Esophagus (tissue), 2 donors: Measurements from ENCODE around the gene SCRN3. TPM values are rescaled to one million over a fixed set of nuclear protein-coding genes. Genes with fewer than 3 reads are reported as not detected.
"Not testable (repeated sequence)": the region's sequence is repeated elsewhere in the genome, so short reads cannot be mapped to it uniquely, and the experiment has no call there.

ENCODE experiments used
- H3K27ac ChIP-seq, 2 donors: one replicate each; pipeline ENCODE4 v1.5.1; 2013; ENCODE audit warnings: low read depth in 2 of 2, mild to moderate bottlenecking in 2 of 2, inconsistent platforms in 1 of 2, low read length in 1 of 2, moderate library complexity in 1 of 2
- H3K27me3 ChIP-seq, 2 donors: one replicate each; pipeline ENCODE4 v1.6.1; 2013; ENCODE audit warnings: low read length in 2 of 2, control low read depth in 1 of 2, mild to moderate bottlenecking in 1 of 2; ENCODE audit not compliant: insufficient read depth in 2 of 2, control insufficient read depth in 1 of 2
- H3K36me3 ChIP-seq, 2 donors: one replicate each; pipeline ENCODE4 v1.6.1; 2013; ENCODE audit warnings: low read length in 1 of 2; ENCODE audit not compliant: control insufficient read depth in 2 of 2, insufficient read depth in 2 of 2
- H3K4me1 ChIP-seq, 2 donors: one replicate each; pipeline ENCODE4 v1.6.1; 2013; ENCODE audit warnings: low read length in 1 of 2; ENCODE audit not compliant: control insufficient read depth in 2 of 2, insufficient read depth in 2 of 2
- H3K4me3 ChIP-seq, 2 donors: one replicate each; pipeline ENCODE4 v1.5.1; 2013; ENCODE audit warnings: low read length in 2 of 2, mild to moderate bottlenecking in 2 of 2, low read depth in 1 of 2, moderate library complexity in 1 of 2
- H3K9me3 ChIP-seq, 2 donors: one replicate each; pipeline ENCODE4 v1.6.1; 2013; ENCODE audit warnings: mild to moderate bottlenecking in 2 of 2, low read depth in 1 of 2, low read length in 1 of 2, moderate library complexity in 1 of 2; ENCODE audit not compliant: control insufficient read depth in 2 of 2, insufficient read depth in 1 of 2
- WGBS, 2 donors: extraction: QIAGEN DNeasy Blood & Tissue Kit; methylation state at CpG; one replicate each; pipeline ENCODE4 v1.1.7; 2013; 5-methylcytosine and 5-hydroxymethylcytosine counted together
- polyA plus RNA-seq, 2 donors: library from polyadenylated mRNA; stranded (reverse); fragments of 200-250 nt; gene quantifications; one replicate each; pipeline ENCODE4 v1.2.3, GENCODE V29; 2013
- donor health status: healthy with polysubstance abuse.
- donor health status: Bipolar disorder and iron deficiency.

The SCRN3 gene
- 10 to 100 TPM; 14.0 to 22.3 TPM for polyA plus RNA-seq

DNA sequence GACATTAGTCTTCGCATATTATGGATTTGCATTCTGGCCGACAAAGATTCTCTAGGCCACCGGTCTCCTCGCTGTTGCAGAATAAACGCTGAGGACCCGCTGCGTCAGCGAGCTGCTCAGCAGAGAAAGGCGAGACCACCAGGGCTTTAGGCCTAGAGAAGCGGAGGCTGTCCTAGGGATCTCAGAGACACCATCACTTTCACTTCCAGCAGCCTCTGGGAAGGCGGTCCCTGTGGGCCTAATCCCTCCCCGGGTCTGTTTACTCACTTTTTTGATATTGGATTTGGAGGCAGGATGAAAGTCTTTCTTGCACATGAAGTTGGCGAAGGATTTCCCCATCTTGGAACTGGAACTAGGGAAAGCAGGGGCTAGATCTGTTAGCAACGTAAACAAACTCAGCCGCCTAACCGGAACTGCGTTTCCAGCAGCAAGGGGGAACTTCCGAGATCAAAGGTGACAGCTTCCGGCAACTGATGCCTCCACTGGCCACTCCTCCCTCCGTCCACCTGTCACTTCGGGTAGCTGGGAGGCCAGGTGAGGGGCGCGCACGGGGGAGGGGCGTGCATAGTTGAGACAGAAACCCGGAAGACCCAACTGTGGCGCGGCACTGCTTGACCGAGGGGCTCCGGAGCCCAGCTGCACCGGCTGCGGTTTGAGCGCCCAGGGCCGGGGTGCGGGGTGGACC, at the start of gene SCRN3:
Gene SCRN3 (plus strand): TSS at position 447 of the 685 bp plus-strand sequence. CDS start 2,554 bp downstream, outside the sequence.
- 1 to 2% methylated on average over 35 of the region's 35 CpGs for WGBS, 2 donors
- no peaks in the 10 kb centered on the region for H3K27me3 ChIP-seq
- no peaks in the 10 kb centered on the region for H3K36me3 ChIP-seq
- H3K27ac ChIP-seq: peak within 1 kb of the TSS; percentile 74 to 79
- H3K4me1 ChIP-seq: peaks cover 0 to 2% of the 10 kb centered on the region in 2 donors
- peak within 1 kb of the TSS; percentile 87 to 95 for H3K4me3 ChIP-seq
- H3K9me3 ChIP-seq: no peaks in the 10 kb centered on the region

DNA sequence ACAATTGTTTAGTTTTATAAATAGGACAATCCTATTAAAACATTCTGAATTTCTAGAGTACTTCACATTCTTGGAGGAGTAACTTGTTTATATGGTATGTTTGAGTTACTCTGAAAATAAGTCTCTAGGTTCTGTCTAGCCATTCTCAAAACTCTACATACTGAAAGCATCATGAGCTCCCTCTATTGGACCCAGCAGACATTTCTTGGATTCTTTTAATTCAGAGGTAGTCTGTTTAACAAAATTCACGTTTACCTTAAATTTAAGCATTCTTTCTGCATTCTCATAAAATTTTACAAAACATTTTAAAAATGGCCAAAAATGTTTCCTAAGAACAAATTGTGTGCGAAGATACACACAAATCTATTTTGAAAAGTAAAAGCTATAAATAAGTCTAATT, 45.5 kb upstream of the SCRN3 start:
- peaks cover 0 to 3% of the 10 kb centered on the region in 2 donors for H3K36me3 ChIP-seq
- no peak overlapping the region for H3K27ac ChIP-seq
- H3K4me3 ChIP-seq: no peak overlapping the region
- 79 to 88% methylated on average over 2 of the region's 2 CpGs for WGBS, 2 donors
- H3K9me3 ChIP-seq: no peaks in the 10 kb centered on the region
- no peaks in the 10 kb centered on the region for H3K4me1 ChIP-seq
- H3K27me3 ChIP-seq: no peaks in the 10 kb centered on the region

- 90 to 94% methylated on average over 2 of the region's 2 CpGs for WGBS, 2 donors
- peaks cover 0 to 3% of the 10 kb centered on the region in 2 donors for H3K36me3 ChIP-seq
These were observed 44.8 kb upstream of the SCRN3 start for GRCh38 chr2:174350593-174351181.

GRCh38 chr2:174353004-174353403, 42.5 kb upstream of the SCRN3 start:
- Histone ChIP-seq H3K36me3 (peaks cover 0 to 3% of the 10 kb centered on the region in 2 donors), H3K27ac (no peak overlapping the region)
- WGBS, 2 donors: 98 to 100% methylated on average over 1 of the region's 1 CpG

More at GRCh38 chr2:174350593-174351181, 44.8 kb upstream of the SCRN3 start:
- Histone ChIP-seq H3K27ac (no peak overlapping the region), H3K27me3 (no peaks in the 10 kb centered on the region), H3K9me3 (no peaks in the 10 kb centered on the region), H3K4me1 (no peaks in the 10 kb centered on the region), H3K4me3 (no peak overlapping the region)

GRCh38 chr2:174356347-174356746, 39.2 kb upstream of the SCRN3 start:
- Histone ChIP-seq H3K36me3 (no peaks in the 10 kb centered on the region), H3K27ac (no peak overlapping the region), H3K27me3 (no peaks in the 10 kb centered on the region), H3K4me1 (no peaks in the 10 kb centered on the region), H3K4me3 (no peak overlapping the region), H3K9me3 (peaks cover 0 to 2% of the 10 kb centered on the region in 2 donors)
- WGBS, 2 donors: 95 to 100% methylated on average over 2 of the region's 2 CpGs

More at GRCh38 chr2:174353004-174353403, 42.5 kb upstream of the SCRN3 start:
- no peaks in the 10 kb centered on the region for H3K4me1 ChIP-seq
- H3K9me3 ChIP-seq: no peaks in the 10 kb centered on the region
- H3K4me3 ChIP-seq: no peak overlapping the region
- H3K27me3 ChIP-seq: no peaks in the 10 kb centered on the region

GRCh38 chr2:174359663-174360062, 35.9 kb upstream of the SCRN3 start:
- H3K4me3 ChIP-seq, H3K36me3 ChIP-seq, H3K27ac ChIP-seq, H3K27me3 ChIP-seq, H3K9me3 ChIP-seq, H3K4me1 ChIP-seq: not testable (repeated sequence)
- 95 to 99% methylated on average over 4 of the region's 4 CpGs for WGBS, 2 donors

DNA sequence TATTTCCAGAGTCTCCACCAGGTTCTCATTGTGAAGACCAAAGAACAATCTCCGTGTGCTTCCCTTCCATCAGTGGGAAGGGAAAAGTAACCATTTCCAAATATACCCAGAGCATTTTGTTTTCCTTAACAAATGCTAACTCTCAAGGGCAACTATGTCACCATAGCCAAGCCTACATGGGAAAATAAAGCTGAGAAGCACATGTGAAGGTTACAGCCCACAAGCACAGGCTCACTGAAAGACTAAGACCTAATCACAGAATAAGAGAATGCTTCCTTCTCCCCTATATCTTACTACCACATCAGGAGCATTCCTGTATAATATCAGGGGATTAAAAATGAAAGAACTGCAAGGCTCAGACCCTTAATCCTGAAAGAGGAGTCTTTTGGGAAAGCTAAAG, 32.6 kb upstream of the SCRN3 start:
- peaks cover 0 to 5% of the 10 kb centered on the region in 2 donors for H3K36me3 ChIP-seq
- 91 to 95% methylated on average over 1 of the region's 1 CpG for WGBS, 2 donors
- no peaks in the 10 kb centered on the region for H3K27me3 ChIP-seq
- peaks cover 0 to 6% of the 10 kb centered on the region in 2 donors for H3K9me3 ChIP-seq
- H3K4me1 ChIP-seq: no peaks in the 10 kb centered on the region
- H3K4me3 ChIP-seq: no peak overlapping the region
- H3K27ac ChIP-seq: no peak overlapping the region

DNA sequence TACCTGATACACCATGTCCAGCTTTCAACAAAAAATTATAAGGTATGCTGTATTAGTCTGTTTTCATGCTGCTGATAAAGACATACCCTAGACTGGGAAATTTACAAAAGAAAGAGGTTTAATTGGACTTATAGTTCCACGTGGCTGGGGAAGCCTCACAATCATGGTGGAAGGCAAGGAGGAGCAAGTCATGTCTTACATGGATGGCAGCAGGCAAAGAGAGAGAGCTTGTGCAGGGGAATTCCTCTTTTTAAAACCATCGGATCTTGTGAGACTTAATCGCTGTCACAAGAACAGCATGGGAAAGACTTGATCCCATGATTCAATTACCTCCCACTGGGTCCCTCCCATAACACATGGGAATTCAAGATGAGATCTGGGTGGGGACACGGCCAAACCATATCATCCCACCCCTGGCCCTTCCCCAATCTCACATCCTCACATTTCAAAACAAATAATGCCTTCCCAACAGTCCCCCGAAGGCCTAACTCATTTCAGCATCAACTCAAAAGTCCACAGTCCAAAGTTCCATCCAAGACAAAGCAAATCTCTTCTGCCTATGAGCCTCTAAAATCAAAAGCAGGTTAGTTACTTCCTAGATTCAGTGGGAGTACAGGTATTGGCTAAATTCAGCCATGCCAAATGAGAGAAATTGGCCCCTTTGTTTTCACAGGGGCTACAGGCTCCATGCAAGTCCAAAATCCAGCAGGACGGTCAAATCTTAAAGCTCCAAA, 31.9 kb upstream of the SCRN3 start:
- H3K27me3 ChIP-seq, H3K4me1 ChIP-seq, H3K9me3 ChIP-seq, H3K4me3 ChIP-seq, H3K36me3 ChIP-seq, H3K27ac ChIP-seq: not testable (repeated sequence)
- 93 to 97% methylated on average over 6 of the region's 6 CpGs for WGBS, 2 donors

DNA sequence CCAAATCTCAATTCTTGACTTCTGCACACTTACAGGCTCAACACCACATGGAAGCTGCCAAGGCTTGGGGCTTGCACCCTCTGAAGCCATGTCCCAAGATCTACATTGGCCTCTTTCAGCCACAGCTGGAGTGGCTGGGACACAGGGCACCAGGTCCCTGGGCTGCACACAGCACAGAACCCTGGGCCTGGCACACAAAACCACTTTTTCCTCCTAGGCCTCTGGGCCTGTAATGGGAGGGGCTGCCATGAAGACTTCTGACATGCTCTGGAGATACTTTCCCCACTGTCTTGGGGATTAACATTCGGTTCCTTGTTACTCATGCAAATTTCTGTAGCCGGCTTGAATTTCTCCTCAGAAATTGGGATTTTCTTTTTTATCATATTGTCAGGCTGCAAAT, 30.9 kb upstream of the SCRN3 start:
- H3K4me3 ChIP-seq: no peak overlapping the region

More for the DNA sequence above, 30.9 kb upstream of the SCRN3 start:
- H3K27ac ChIP-seq: no peak overlapping the region
- H3K9me3 ChIP-seq: peaks cover 0 to 6% of the 10 kb centered on the region in 2 donors
- H3K27me3 ChIP-seq: no peaks in the 10 kb centered on the region
- H3K36me3 ChIP-seq: peaks cover 0 to 5% of the 10 kb centered on the region in 2 donors
- H3K4me1 ChIP-seq: no peaks in the 10 kb centered on the region
- 96 to 97% methylated on average over 2 of the region's 2 CpGs for WGBS, 2 donors
